ENCODE results near the gene LCN10. TPM values are rescaled to one million over a fixed set of nuclear protein-coding genes. Genes with fewer than 3 reads are reported as not detected.

Gene LCN10
- total RNA-seq, 2 experiments from 2014 or later: not detected

DNA sequence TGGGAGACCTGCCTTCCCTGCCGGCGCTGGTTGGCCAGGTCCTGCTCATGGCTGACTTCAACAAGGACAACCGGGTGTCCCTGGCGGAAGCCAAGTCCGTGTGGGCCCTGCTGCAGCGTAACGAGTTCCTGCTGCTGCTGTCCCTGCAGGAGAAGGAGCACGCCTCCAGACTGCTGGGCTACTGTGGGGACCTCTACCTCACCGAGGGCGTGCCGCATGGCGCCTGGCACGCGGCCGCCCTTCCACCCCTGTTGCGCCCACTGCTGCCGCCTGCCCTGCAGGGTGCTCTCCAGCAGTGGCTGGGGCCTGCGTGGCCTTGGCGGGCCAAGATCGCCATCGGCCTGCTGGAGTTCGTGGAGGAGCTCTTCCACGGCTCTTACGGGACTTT lies 19.8 kb downstream of the LCN10 start:
- peak overlapping the region; percentile 4 for H3K4me3 Mint-ChIP-seq
- peak in 1 of 14 experiments; percentile 3 for DNase-seq
- H3K27me3 Mint-ChIP-seq: peaks cover 7% of the 10 kb centered on the region
- H3K36me3 Mint-ChIP-seq (ENCODE audit: low read depth): peaks cover 54% of the 10 kb centered on the region
- no peaks in the 10 kb centered on the region for H3K9me3 Mint-ChIP-seq
- peaks cover 40% of the 10 kb centered on the region for H3K4me1 ChIP-seq (ENCODE audit: insufficient read depth, low read length)
- H3K4me1 Mint-ChIP-seq (ENCODE audit: low read depth): peaks cover 24% of the 10 kb centered on the region
- H3K36me3 ChIP-seq (ENCODE audit: insufficient read depth, low read length): peaks cover 54% of the 10 kb centered on the region
- no peaks in the 10 kb centered on the region for H3K9me3 ChIP-seq (ENCODE audit: control insufficient read depth in 1 of 2, insufficient read depth in 1 of 2, low read length in 2 of 2)
- ChIA-PET CTCF (no interaction called here), POLR2A (interaction anchor here (2.6 kb wide), 1 partner anchor 9 kb away, joined by 10 read pairs; no protein-coding TSS in a partner anchor)
- H3K27ac Mint-ChIP-seq: no peak overlapping the region
- H3K27ac ChIP-seq (ENCODE audit: low read depth in 1 of 2, low read length in 2 of 2): no peak overlapping the region
- intact Hi-C loops (cut with DNase I, micrococcal nuclease): no loop called here
- no peaks in the 10 kb centered on the region for H3K27me3 ChIP-seq (ENCODE audit: control insufficient read depth in 1 of 2, insufficient read depth in 2 of 2, low read length in 2 of 2)
- ATAC-seq (ENCODE audit: poor library complexity): no peak
- TF ChIP-seq, protein P1, sequence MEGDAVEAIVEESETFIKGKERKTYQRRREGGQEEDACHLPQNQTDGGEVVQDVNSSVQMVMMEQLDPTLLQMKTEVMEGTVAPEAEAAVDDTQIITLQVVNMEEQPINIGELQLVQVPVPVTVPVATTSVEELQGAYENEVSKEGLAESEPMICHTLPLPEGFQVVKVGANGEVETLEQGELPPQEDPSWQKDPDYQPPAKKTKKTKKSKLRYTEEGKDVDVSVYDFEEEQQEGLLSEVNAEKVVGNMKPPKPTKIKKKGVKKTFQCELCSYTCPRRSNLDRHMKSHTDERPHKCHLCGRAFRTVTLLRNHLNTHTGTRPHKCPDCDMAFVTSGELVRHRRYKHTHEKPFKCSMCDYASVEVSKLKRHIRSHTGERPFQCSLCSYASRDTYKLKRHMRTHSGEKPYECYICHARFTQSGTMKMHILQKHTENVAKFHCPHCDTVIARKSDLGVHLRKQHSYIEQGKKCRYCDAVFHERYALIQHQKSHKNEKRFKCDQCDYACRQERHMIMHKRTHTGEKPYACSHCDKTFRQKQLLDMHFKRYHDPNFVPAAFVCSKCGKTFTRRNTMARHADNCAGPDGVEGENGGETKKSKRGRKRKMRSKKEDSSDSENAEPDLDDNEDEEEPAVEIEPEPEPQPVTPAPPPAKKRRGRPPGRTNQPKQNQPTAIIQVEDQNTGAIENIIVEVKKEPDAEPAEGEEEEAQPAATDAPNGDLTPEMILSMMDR (IDR thresholded peaks at IDR 0.05): no peak
- no peak overlapping the region for H3K4me3 ChIP-seq (ENCODE audit: low read length)

DNA sequence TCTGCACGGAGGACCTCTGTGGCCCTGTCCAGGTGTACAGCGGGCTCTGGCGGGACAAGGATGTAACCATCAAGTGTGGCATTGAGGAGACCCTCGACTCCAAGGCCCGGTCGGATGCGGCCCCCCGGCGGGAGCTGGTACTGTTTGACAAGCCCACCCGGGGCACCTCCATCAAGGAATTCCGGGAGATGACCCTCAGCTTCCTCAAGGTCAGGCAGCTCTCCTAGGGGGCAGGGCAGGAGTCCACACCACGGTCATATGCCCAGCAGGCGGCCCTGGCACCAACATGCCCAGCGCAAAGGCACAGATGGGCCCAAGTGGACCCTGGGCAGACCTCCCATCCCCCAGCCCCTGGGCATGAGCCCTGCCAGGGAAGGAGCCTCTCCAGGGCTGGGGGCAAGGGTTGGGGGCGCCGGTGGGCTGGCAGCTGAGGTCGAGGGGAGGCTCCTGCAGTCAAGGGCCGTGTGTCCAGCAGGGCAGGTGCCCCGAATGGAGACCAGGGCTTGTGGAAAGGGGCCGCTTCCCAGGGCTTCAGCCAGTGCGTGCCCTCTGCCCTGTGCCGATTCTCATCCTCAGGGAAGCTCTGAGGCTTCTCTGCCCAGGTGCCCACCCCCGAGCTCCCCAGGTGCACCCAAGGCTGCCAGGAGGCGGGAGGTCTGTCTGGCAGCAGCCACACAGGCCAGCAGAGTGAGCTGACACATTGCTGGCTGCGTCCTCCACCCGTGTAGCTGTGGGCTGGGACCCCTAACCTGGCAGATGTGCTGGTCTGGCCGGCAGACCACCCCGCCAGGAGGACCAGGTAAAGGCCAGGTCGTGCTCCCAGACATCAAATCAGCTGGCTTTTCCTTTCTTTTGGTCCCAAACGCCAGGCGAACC lies 20.4 kb downstream of the LCN10 start:
- peaks cover 36% of the 10 kb centered on the region for H3K4me1 ChIP-seq (ENCODE audit: insufficient read depth, low read length)
- ATAC-seq (ENCODE audit: poor library complexity): no peak
- no peaks in the 10 kb centered on the region for H3K27me3 ChIP-seq (ENCODE audit: control insufficient read depth in 1 of 2, insufficient read depth in 2 of 2, low read length in 2 of 2)
- Mint-ChIP-seq H3K27ac (no peak overlapping the region), H3K4me1 (ENCODE audit: low read depth) (peaks cover 21% of the 10 kb centered on the region), H3K27me3 (peaks cover 4% of the 10 kb centered on the region), H3K4me3 (no peak overlapping the region), H3K9me3 (no peaks in the 10 kb centered on the region), H3K36me3 (ENCODE audit: low read depth) (peaks cover 49% of the 10 kb centered on the region)
- no peaks in the 10 kb centered on the region for H3K9me3 ChIP-seq (ENCODE audit: control insufficient read depth in 1 of 2, insufficient read depth in 1 of 2, low read length in 2 of 2)
- ChIA-PET CTCF (no interaction called here), POLR2A (interaction anchor here (2.6 kb wide), 1 partner anchor 8 kb away, joined by 10 read pairs; no protein-coding TSS in a partner anchor)
- no peak overlapping the region for H3K4me3 ChIP-seq (ENCODE audit: low read length)
- TF ChIP-seq, protein P1 (IDR thresholded peaks at IDR 0.05): no peak
- peak in 1 of 14 experiments; percentile 1 for DNase-seq
- no peak overlapping the region for H3K27ac ChIP-seq (ENCODE audit: low read depth in 1 of 2, low read length in 2 of 2)
- intact Hi-C loops (cut with DNase I, micrococcal nuclease): no loop called here
- H3K36me3 ChIP-seq (ENCODE audit: insufficient read depth, low read length): peaks cover 54% of the 10 kb centered on the region

DNA sequence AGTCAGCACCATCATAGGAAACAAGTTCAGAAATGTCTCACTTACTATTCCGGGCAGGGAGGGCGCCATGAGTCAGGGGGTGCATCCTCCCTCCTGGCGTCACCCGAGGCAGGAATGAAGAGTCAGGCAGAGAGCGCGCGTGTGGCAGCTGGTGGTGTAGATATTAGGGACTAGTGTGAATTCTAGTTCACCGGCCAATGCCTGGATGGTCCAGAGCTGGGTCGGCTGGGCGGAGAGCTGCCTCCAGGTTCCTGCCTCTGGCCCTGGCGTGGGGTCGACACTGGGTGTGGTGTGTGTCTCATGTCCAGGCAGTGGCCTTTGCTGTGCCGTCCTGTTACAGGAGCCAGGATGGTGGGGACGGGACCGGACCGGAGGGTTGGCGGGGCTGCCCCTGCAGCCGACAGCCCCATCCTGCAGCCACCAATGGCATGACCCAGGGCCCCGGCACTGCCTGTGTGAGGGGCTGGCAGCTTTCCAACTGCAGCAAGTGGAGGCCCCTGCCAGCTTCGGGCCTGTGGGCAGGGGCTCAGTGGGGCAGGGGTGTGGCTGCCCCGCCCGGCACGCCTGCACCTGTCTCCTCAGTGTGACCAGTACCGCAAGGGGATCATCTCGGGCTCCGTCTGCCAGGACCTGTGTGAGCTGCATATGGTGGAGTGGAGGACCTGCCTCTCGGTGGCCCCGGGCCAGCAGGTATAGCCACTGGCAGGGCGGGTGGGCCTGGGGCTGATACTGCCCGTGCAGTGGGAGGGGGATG lies 21.2 kb downstream of the LCN10 start:
- Histone ChIP-seq H3K27me3 (ENCODE audit: control insufficient read depth in 1 of 2, insufficient read depth in 2 of 2, low read length in 2 of 2) (no peaks in the 10 kb centered on the region), H3K36me3 (ENCODE audit: insufficient read depth, low read length) (peaks cover 50% of the 10 kb centered on the region), H3K4me1 (ENCODE audit: insufficient read depth, low read length) (peaks cover 28% of the 10 kb centered on the region), H3K27ac (ENCODE audit: low read depth in 1 of 2, low read length in 2 of 2) (no peak overlapping the region), H3K9me3 (ENCODE audit: control insufficient read depth in 1 of 2, insufficient read depth in 1 of 2, low read length in 2 of 2) (no peaks in the 10 kb centered on the region), H3K4me3 (ENCODE audit: low read length) (no peak overlapping the region)
- TF ChIP-seq, protein P1 (IDR thresholded peaks at IDR 0.05): no peak
- intact Hi-C loops (cut with DNase I, micrococcal nuclease): no loop called here
- ChIA-PET POLR2A (interaction anchor here (0.6 to 2.6 kb wide), 2 partner anchors 7 to 70 kb away, joined by 3 to 10 read pairs; no protein-coding TSS in a partner anchor), CTCF (no interaction called here)
- H3K36me3 Mint-ChIP-seq (ENCODE audit: low read depth): peaks cover 43% of the 10 kb centered on the region
- H3K4me1 Mint-ChIP-seq (ENCODE audit: low read depth): peaks cover 15% of the 10 kb centered on the region
- DNase-seq (peak in 1 of 14 experiments; percentile 30), ATAC-seq (ENCODE audit: poor library complexity) (no peak)
- no peak overlapping the region for H3K4me3 Mint-ChIP-seq
- peak overlapping the region; percentile 36 for H3K27ac Mint-ChIP-seq
- no peaks in the 10 kb centered on the region for H3K9me3 Mint-ChIP-seq
- no peaks in the 10 kb centered on the region for H3K27me3 Mint-ChIP-seq

Measured in CD4-positive, alpha-beta T cell (primary cell).